ENCODE data around the gene GPR137.

DNA sequence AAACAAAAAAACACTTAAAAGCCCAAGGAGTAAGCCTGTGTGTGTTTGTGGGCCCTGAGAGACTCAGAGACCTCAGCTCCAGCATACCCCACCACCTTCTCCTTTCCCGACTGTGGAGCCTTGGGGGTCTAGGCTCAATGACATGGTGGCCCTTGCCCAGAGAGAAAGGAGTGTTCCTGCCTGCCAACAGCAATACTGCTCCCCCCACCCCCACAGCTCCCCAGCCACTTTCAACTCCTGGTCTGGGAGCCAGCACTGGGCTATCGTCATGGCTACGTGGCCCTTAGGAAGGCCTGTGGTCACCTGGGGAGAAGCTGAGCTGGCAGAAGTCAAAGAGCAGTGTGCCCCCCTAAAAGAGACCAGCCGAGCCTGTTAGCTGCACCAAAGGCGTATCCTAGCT is 41.5 kb upstream of the GPR137 start:
- TF ChIP-seq, protein P1, sequence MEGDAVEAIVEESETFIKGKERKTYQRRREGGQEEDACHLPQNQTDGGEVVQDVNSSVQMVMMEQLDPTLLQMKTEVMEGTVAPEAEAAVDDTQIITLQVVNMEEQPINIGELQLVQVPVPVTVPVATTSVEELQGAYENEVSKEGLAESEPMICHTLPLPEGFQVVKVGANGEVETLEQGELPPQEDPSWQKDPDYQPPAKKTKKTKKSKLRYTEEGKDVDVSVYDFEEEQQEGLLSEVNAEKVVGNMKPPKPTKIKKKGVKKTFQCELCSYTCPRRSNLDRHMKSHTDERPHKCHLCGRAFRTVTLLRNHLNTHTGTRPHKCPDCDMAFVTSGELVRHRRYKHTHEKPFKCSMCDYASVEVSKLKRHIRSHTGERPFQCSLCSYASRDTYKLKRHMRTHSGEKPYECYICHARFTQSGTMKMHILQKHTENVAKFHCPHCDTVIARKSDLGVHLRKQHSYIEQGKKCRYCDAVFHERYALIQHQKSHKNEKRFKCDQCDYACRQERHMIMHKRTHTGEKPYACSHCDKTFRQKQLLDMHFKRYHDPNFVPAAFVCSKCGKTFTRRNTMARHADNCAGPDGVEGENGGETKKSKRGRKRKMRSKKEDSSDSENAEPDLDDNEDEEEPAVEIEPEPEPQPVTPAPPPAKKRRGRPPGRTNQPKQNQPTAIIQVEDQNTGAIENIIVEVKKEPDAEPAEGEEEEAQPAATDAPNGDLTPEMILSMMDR (conservative IDR thresholded peaks at IDR 0.05; ENCODE audit: low read depth, low read length): no peak
- no peak for TF ChIP-seq EZH2 (IDR thresholded peaks at IDR 0.05; ENCODE audit: low read length, unreplicated experiment)

Data from PC-3 (cell line).